Osteoblast (primary cell): ENCODE measurements around the gene MAPKAP1. TPM values are rescaled to one million over a fixed set of nuclear protein-coding genes. Genes with fewer than 3 reads are reported as not detected.

ENCODE experiments used
- DNase-seq: peaks from one replicate; pipeline ENCODE4 v3.0.0; 2011; ENCODE audit warnings: low spot score, mixed read lengths; ENCODE audit not compliant: insufficient read length; ENCODE audit errors: missing footprints
- H2AFZ ChIP-seq: 2 replicates; pipeline ENCODE4 v1.6.0; 2011; ENCODE audit warnings: mild to moderate bottlenecking, low read length
- H3K27ac ChIP-seq: 2 replicates; pipeline ENCODE4 v1.5.1; 2011; ENCODE audit warnings: mild to moderate bottlenecking, low read depth, low read length, moderate library complexity
- H3K27me3 ChIP-seq: 2 replicates; pipeline ENCODE4 v1.6.0; 2012; ENCODE audit warnings: mild to moderate bottlenecking, control low read depth, inconsistent platforms, low read length, moderate library complexity; ENCODE audit not compliant: insufficient read depth
- H3K36me3 ChIP-seq: 2 replicates; pipeline ENCODE4 v1.5.1; 2011; ENCODE audit warnings: mild to moderate bottlenecking, low read length, control low read depth, moderate library complexity; ENCODE audit not compliant: insufficient read depth
- H3K4me1 ChIP-seq: 2 replicates; pipeline ENCODE4 v1.5.1; 2011; ENCODE audit warnings: mild to moderate bottlenecking, low read length, control low read depth, moderate library complexity; ENCODE audit not compliant: insufficient read depth
- H3K4me2 ChIP-seq: 2 replicates; pipeline ENCODE4 v1.6.0; 2011; ENCODE audit warnings: mild to moderate bottlenecking, low read length; ENCODE audit not compliant: insufficient read depth
- H3K4me3 ChIP-seq: fragments of 200-600 bp; sonication (generic); 3 replicates; pipeline ENCODE4 v1.5.1; 2012; ENCODE audit warnings: mild to moderate bottlenecking, low read length, inconsistent platforms; ENCODE audit not compliant: insufficient read depth
- H3K79me2 ChIP-seq: 2 replicates; pipeline ENCODE4 v1.6.0; 2012; ENCODE audit warnings: mild to moderate bottlenecking, low read length, control low read depth, inconsistent platforms; ENCODE audit not compliant: insufficient read depth
- H3K9me3 ChIP-seq: 2 replicates; pipeline ENCODE4 v1.5.1; 2011; ENCODE audit warnings: low read depth, low read length, control low read depth
- H4K20me1 ChIP-seq: 2 replicates; pipeline ENCODE4 v1.6.0; 2012; ENCODE audit warnings: mild to moderate bottlenecking, low read length, control low read depth; ENCODE audit not compliant: insufficient read depth
- total RNA-seq: library from RNA; depleted of rRNA; stranded (reverse); fragments of >200 nt; gene quantifications from 2 replicates; pipeline ENCODE4 v1.2.3, GENCODE V29; 2012
- TF ChIP-seq, protein P1 (sequence below): IDR thresholded peaks from 2 replicates; pipeline ENCODE4 v1.5.1; 2011; ENCODE audit warnings: mild to moderate bottlenecking, low read depth, low read length, moderate library complexity; ENCODE audit errors: extremely low read depth

The MAPKAP1 gene
- total RNA-seq, 1 donor, result 72.4 TPM

DNA sequence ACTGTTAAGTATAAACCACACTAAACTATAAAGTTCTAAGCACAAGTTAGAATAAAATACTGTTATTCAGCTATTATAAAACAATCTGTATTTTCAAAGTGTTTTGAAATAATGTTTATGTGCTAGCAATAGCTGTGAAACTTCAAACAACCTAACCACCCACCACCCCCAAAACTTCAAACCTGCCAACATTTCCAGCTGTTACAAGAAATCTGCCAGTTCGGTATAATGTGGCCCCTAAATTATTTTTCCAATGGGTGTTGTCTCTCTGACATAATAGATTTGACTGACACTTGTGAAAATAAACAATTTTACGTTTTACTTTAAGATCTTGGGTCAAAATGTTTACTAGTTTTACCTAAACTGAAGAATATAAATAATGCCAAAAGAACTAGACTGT lies 24.7 kb downstream of the MAPKAP1 start:
- H3K9me3 ChIP-seq, result no peaks in the 10 kb centered on the region
- H3K4me2 ChIP-seq, result no peak overlapping the region
- H4K20me1 ChIP-seq, result peaks cover 4% of the 10 kb centered on the region
- TF ChIP-seq, protein P1, sequence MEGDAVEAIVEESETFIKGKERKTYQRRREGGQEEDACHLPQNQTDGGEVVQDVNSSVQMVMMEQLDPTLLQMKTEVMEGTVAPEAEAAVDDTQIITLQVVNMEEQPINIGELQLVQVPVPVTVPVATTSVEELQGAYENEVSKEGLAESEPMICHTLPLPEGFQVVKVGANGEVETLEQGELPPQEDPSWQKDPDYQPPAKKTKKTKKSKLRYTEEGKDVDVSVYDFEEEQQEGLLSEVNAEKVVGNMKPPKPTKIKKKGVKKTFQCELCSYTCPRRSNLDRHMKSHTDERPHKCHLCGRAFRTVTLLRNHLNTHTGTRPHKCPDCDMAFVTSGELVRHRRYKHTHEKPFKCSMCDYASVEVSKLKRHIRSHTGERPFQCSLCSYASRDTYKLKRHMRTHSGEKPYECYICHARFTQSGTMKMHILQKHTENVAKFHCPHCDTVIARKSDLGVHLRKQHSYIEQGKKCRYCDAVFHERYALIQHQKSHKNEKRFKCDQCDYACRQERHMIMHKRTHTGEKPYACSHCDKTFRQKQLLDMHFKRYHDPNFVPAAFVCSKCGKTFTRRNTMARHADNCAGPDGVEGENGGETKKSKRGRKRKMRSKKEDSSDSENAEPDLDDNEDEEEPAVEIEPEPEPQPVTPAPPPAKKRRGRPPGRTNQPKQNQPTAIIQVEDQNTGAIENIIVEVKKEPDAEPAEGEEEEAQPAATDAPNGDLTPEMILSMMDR, result no peak
- H3K27ac ChIP-seq, result no peak overlapping the region
- H3K36me3 ChIP-seq, result no peaks in the 10 kb centered on the region
- H2AFZ ChIP-seq, result no peak overlapping the region
- no peak for DNase-seq
- no peaks in the 10 kb centered on the region for H3K27me3 ChIP-seq
- H3K79me2 ChIP-seq, result peaks cover 85% of the 10 kb centered on the region
- H3K4me3 ChIP-seq, result no peak overlapping the region
- H3K4me1 ChIP-seq, result peaks cover 17% of the 10 kb centered on the region

DNA sequence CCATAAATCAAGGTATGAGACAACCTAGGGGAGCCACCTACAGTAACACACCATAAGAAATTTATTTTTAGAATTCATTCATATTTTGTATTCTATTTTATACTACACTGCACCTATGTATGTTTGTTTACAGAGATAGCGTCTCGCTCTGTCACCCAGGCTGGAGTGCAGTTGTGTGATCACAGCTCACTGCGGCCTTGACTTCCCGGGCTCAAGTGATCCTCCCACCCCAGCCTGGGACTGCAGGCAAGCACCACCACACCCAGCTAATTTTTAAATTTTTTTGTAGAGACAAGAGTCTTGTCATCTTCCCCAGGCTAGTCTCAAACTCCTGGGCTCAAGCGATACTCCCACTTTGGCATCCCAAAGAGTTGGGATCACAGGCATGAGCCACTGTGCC lies 25.4 kb downstream of the MAPKAP1 start:
- no peak overlapping the region for H3K4me2 ChIP-seq
- no peaks in the 10 kb centered on the region for H3K27me3 ChIP-seq
- H4K20me1 ChIP-seq, result peaks cover 4% of the 10 kb centered on the region
- H3K27ac ChIP-seq, result no peak overlapping the region
- peaks cover 85% of the 10 kb centered on the region for H3K79me2 ChIP-seq
- no peak overlapping the region for H3K4me3 ChIP-seq
- DNase-seq, result no peak
- TF ChIP-seq, protein P1, result no peak
- no peaks in the 10 kb centered on the region for H3K9me3 ChIP-seq
- peaks cover 17% of the 10 kb centered on the region for H3K4me1 ChIP-seq
- H3K36me3 ChIP-seq, result no peaks in the 10 kb centered on the region
- H2AFZ ChIP-seq, result no peak overlapping the region

DNA sequence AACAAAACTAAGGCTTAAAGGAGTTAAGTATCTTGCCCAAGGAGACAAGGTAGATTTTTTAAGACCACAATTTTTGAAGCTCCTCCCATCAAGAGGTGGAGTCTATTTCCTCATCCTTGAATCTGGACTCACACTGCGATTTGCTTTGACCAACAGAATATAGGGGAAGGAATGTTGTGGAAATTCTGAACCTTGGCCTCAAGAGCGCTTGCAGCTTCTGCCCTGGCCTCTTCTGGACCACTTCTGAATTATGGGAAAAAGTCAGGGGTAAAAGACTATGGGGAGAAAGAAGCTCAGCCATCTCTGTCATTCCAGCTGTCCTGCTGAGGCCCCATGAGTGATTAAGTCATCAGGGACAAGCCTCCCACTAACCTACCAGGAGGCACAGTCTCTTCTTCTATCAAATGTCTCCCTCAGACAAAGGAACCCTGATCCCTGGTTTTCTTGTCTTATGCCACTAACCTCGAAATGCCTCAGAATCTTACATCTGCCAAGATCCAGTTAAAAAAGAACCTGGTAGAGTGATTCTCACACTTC lies 25.9 kb downstream of the MAPKAP1 start:
- Histone ChIP-seq H4K20me1 (peaks cover 4% of the 10 kb centered on the region), H3K36me3 (no peaks in the 10 kb centered on the region), H3K27me3 (no peaks in the 10 kb centered on the region), H3K9me3 (no peaks in the 10 kb centered on the region), H3K27ac (no peak overlapping the region), H3K4me2 (no peak overlapping the region), H3K4me1 (peaks cover 17% of the 10 kb centered on the region), H2AFZ (no peak overlapping the region), H3K79me2 (peaks cover 85% of the 10 kb centered on the region), H3K4me3 (no peak overlapping the region)
- no peak for DNase-seq
- TF ChIP-seq, protein P1, result no peak

DNA sequence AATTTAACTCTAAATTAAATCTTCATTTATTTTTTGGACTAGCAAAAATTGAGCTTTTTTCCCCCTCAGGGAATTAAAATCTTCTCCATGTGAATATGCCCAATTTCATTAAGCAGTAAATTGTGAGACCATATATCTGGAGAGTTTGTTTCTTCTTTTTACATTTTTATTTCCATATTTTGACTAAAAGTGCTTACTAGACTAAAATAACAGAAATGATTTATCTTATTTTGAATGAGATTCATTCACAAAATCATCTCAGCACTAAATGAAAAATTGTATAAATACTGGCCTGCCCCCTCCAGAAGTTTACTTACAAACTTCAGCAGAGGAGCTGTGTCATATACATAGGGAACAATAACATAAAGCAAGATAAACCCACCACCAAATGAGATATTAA lies 26.6 kb downstream of the MAPKAP1 start:
- no peak overlapping the region for H3K4me3 ChIP-seq
- peaks cover 82% of the 10 kb centered on the region for H3K79me2 ChIP-seq
- no peaks in the 10 kb centered on the region for H3K9me3 ChIP-seq
- H3K36me3 ChIP-seq, result no peaks in the 10 kb centered on the region
- peaks cover 24% of the 10 kb centered on the region for H3K4me1 ChIP-seq
- peaks cover 4% of the 10 kb centered on the region for H4K20me1 ChIP-seq
- no peak for DNase-seq
- TF ChIP-seq, protein P1, result no peak
- H2AFZ ChIP-seq, result no peak overlapping the region
- no peak overlapping the region for H3K4me2 ChIP-seq
- H3K27me3 ChIP-seq, result no peaks in the 10 kb centered on the region
- H3K27ac ChIP-seq, result no peak overlapping the region
